SK-N-SH treated with all-trans-retinoic acid at 6 μM for 48 hours (cell line): Measurements from ENCODE around the gene FAM120AOS.
A peak's percentile ranks its signal among the peaks of the same experiment; 100 is the strongest.

Experiments used
- ATAC-seq: fragments of 200-7000 bp; cut with Tn5 transposase; 3 replicates; pipeline ENCODE4 v1.9.1; 2020; ENCODE audit warnings: mild to moderate bottlenecking, moderate library complexity
- ARNTL ChIP-seq: fragments of 450-650 bp; formaldehyde crosslinking; IDR thresholded peaks from 2 replicates; pipeline ENCODE4 v1.5.0; 2020; ENCODE audit warnings: low read depth, mild to moderate bottlenecking, moderate library complexity, borderline replicate concordance
- BACH2 ChIP-seq: fragments of 250-450 bp; sonication (Bioruptor Pico); IDR thresholded peaks from 2 replicates; pipeline ENCODE4 v1.9.0; 2021; ENCODE audit warnings: mild to moderate bottlenecking, borderline replicate concordance
- CSDC2 ChIP-seq: fragments of 250-450 bp; sonication (Bioruptor Pico); IDR thresholded peaks from 2 replicates; pipeline ENCODE4 v1.5.0; 2020; ENCODE audit warnings: mild to moderate bottlenecking, moderate library complexity
- ESRRG ChIP-seq: fragments of 250-450 bp; sonication (Bioruptor Pico); IDR thresholded peaks from 2 replicates; pipeline ENCODE4 v1.6.1; 2021; ENCODE audit warnings: mild to moderate bottlenecking
- GLIS3 ChIP-seq: fragments of 250-450 bp; sonication (Bioruptor Pico); IDR thresholded peaks from 2 replicates; pipeline ENCODE4 v1.5.0; 2020; ENCODE audit warnings: mild to moderate bottlenecking, moderate library complexity
- ISL1 ChIP-seq: fragments of 250-450 bp; sonication (Bioruptor Pico); IDR thresholded peaks from 2 replicates; pipeline ENCODE4 v2.1.2; 2022; ENCODE audit warnings: mild to moderate bottlenecking, moderate library complexity
- OSR1 ChIP-seq: fragments of 250-450 bp; sonication (Bioruptor Pico); IDR thresholded peaks from 2 replicates; pipeline ENCODE4 v1.8.0; 2022; ENCODE audit warnings: moderate library complexity, mild to moderate bottlenecking, inconsistent platforms
- PPARA ChIP-seq: fragments of 250-450 bp; sonication (Bioruptor Pico); IDR thresholded peaks from 2 replicates; pipeline ENCODE4 v1.5.0; 2020; ENCODE audit warnings: mild to moderate bottlenecking, borderline replicate concordance
- RARB ChIP-seq: fragments of 250-450 bp; sonication (Bioruptor Pico); IDR thresholded peaks from 2 replicates; pipeline ENCODE4 v1.8.0; 2021; ENCODE audit warnings: mild to moderate bottlenecking, moderate library complexity
- SNAI2 ChIP-seq: fragments of 250-450 bp; sonication (Bioruptor Pico); IDR thresholded peaks from 2 replicates; pipeline ENCODE4 v1.5.0; 2020; ENCODE audit warnings: mild to moderate bottlenecking, moderate library complexity
- TCF4 ChIP-seq: fragments of 250-450 bp; sonication (Bioruptor Pico); IDR thresholded peaks from 2 replicates; pipeline ENCODE4 v1.8.0; 2021; ENCODE audit warnings: mild to moderate bottlenecking, moderate library complexity, borderline replicate concordance
- TOX ChIP-seq: fragments of 250-450 bp; sonication (Bioruptor Pico); IDR thresholded peaks from 2 replicates; pipeline ENCODE4 v1.8.0; 2021; ENCODE audit warnings: mild to moderate bottlenecking, moderate library complexity, borderline replicate concordance
- ZC3H10 ChIP-seq: fragments of 250-450 bp; sonication (Bioruptor Pico); IDR thresholded peaks from 2 replicates; pipeline ENCODE4 v1.5.1; 2021; ENCODE audit warnings: mild to moderate bottlenecking, moderate library complexity
- ZFP3 ChIP-seq: fragments of 250-450 bp; sonication (Bioruptor Pico); IDR thresholded peaks from 2 replicates; pipeline ENCODE4 v1.5.0; 2020; ENCODE audit warnings: mild to moderate bottlenecking, moderate library complexity
- ZFP30 ChIP-seq: fragments of 450-650 bp; formaldehyde crosslinking; IDR thresholded peaks from 2 replicates; pipeline ENCODE4 v1.5.0; 2022; ENCODE audit warnings: mild to moderate bottlenecking, moderate library complexity
- ZNF565 ChIP-seq: fragments of 450-650 bp; formaldehyde crosslinking; conservative IDR thresholded peaks from 2 replicates; pipeline ENCODE4 v1.5.0; 2020; ENCODE audit warnings: low read depth, mild to moderate bottlenecking, moderate library complexity
- ZNF70 ChIP-seq: fragments of 450-650 bp; formaldehyde crosslinking; IDR thresholded peaks from 2 replicates; pipeline ENCODE4 v1.5.0; 2020; ENCODE audit warnings: mild to moderate bottlenecking, moderate library complexity
- ZNF8 ChIP-seq: fragments of 450-650 bp; formaldehyde crosslinking; IDR thresholded peaks from 2 replicates; pipeline ENCODE4 v1.5.0; 2020; ENCODE audit warnings: mild to moderate bottlenecking, moderate library complexity
- TF ChIP-seq, protein P1 (sequence below): fragments of 250-450 bp; sonication (Bioruptor Pico); IDR thresholded peaks from 2 replicates; pipeline ENCODE4 v1.5.1; 2020; ENCODE audit warnings: low read depth, mild to moderate bottlenecking, moderate library complexity
- TF ChIP-seq, protein P2 (sequence below): fragments of 250-450 bp; sonication (Bioruptor Pico); IDR thresholded peaks from 2 replicates; pipeline ENCODE4 v1.5.1; 2021; ENCODE audit warnings: mild to moderate bottlenecking, moderate library complexity
- TF ChIP-seq, protein P3 (sequence below): fragments of 250-450 bp; sonication (Bioruptor Pico); IDR thresholded peaks from 2 replicates; pipeline ENCODE4 v1.8.0; 2021; ENCODE audit warnings: low read depth, mild to moderate bottlenecking, moderate library complexity, borderline replicate concordance
- TF ChIP-seq, protein P4 (sequence below): fragments of 250-450 bp; sonication (Bioruptor Pico); IDR thresholded peaks from 2 replicates; pipeline ENCODE4 v1.8.0; 2020; ENCODE audit warnings: mild to moderate bottlenecking, moderate library complexity, borderline replicate concordance

Gene FAM120AOS

DNA sequence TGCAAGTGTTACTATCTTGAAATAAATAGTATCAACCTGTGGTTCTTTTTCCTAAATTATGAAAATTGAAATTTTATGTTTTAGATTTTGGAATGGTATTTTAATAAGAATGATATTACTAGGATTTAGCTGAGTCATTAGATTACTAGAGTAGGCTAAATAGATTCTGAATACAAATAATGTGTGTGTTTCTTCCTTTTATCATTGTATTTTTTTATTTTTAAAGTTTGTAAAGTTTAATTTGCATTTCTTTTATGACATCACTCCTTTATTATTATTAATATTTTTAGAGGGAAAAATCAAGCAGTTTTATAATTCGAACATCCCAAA lies 8.0 kb upstream of the FAM120AOS start (continued):
- no peak for TF ChIP-seq PPARA (CRISPR knock-in tag)
- TF ChIP-seq, all 23 proteins: peak for 0

DNA sequence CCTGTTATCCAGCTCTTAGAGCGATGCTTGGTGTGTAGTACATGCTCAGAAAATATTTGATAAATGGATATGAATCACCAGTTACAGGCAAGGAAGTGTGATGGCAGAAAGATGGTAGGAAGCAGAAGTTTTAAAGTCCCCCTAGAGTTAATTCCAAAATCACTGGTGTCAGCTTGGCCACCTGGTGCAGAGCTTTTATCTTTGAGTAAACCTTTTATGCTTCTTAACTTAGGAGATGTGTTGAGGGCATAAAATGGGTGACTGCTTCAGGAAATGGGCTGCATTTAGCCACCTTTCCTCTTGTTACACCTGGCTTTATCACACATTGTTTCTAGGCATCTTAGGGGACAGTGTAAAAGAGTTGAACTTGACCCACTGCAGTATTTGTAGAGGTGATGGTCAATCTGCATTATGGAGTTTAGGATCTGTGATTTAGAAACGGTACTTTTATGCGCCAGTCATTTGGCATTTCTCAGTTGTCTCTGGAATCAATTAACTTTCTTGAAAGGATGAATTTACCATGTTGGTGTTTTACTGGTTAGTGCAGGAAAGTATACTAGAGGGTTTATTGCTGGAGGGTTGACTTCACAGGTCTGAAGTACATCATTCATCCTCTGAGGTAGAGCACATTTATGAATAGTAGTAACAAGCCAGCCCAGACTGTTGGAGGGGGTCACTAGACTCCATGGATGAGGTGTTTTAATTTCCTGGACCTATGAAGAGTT lies 7.5 kb upstream of the FAM120AOS start:
- ATAC-seq: no peak; the same call in 2 of the 3 replicates
- TF ChIP-seq ZNF70 (CRISPR knock-in tag): no peak
- no peak for TF ChIP-seq PPARA (CRISPR knock-in tag)
- TF ChIP-seq BACH2 (CRISPR knock-in tag): no peak
- TF ChIP-seq, protein P1, sequence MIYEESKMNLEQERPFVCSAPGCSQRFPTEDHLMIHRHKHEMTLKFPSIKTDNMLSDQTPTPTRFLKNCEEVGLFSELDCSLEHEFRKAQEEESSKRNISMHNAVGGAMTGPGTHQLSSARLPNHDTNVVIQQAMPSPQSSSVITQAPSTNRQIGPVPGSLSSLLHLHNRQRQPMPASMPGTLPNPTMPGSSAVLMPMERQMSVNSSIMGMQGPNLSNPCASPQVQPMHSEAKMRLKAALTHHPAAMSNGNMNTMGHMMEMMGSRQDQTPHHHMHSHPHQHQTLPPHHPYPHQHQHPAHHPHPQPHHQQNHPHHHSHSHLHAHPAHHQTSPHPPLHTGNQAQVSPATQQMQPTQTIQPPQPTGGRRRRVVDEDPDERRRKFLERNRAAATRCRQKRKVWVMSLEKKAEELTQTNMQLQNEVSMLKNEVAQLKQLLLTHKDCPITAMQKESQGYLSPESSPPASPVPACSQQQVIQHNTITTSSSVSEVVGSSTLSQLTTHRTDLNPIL (CRISPR knock-in tag): no peak
- no peak for TF ChIP-seq ZNF8 (CRISPR knock-in tag)
- no peak for TF ChIP-seq ARNTL (CRISPR knock-in tag)
- TF ChIP-seq RARB: no peak
- TF ChIP-seq, protein P2, sequence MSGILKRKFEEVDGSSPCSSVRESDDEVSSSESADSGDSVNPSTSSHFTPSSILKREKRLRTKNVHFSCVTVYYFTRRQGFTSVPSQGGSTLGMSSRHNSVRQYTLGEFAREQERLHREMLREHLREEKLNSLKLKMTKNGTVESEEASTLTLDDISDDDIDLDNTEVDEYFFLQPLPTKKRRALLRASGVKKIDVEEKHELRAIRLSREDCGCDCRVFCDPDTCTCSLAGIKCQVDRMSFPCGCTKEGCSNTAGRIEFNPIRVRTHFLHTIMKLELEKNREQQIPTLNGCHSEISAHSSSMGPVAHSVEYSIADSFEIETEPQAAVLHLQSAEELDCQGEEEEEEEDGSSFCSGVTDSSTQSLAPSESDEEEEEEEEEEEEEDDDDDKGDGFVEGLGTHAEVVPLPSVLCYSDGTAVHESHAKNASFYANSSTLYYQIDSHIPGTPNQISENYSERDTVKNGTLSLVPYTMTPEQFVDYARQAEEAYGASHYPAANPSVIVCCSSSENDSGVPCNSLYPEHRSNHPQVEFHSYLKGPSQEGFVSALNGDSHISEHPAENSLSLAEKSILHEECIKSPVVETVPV (CRISPR knock-in tag): no peak
- no peak for TF ChIP-seq TCF4 (CRISPR knock-in tag)
- no peak for TF ChIP-seq GLIS3 (CRISPR knock-in tag)
- TF ChIP-seq OSR1 (CRISPR knock-in tag): no peak
- no peak for TF ChIP-seq ZFP3 (CRISPR knock-in tag)
- no peak for TF ChIP-seq ESRRG (CRISPR knock-in tag)
- no peak for TF ChIP-seq ZFP30 (CRISPR knock-in tag)
- no peak for TF ChIP-seq ISL1 (CRISPR knock-in tag)
- TF ChIP-seq, protein P3, sequence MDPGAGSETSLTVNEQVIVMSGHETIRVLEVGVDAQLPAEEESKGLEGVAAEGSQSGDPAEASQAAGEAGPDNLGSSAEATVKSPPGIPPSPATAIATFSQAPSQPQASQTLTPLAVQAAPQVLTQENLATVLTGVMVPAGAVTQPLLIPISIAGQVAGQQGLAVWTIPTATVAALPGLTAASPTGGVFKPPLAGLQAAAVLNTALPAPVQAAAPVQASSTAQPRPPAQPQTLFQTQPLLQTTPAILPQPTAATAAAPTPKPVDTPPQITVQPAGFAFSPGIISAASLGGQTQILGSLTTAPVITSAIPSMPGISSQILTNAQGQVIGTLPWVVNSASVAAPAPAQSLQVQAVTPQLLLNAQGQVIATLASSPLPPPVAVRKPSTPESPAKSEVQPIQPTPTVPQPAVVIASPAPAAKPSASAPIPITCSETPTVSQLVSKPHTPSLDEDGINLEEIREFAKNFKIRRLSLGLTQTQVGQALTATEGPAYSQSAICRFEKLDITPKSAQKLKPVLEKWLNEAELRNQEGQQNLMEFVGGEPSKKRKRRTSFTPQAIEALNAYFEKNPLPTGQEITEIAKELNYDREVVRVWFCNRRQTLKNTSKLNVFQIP: no peak
- no peak for TF ChIP-seq ZC3H10 (CRISPR knock-in tag)
- TF ChIP-seq, protein P4, sequence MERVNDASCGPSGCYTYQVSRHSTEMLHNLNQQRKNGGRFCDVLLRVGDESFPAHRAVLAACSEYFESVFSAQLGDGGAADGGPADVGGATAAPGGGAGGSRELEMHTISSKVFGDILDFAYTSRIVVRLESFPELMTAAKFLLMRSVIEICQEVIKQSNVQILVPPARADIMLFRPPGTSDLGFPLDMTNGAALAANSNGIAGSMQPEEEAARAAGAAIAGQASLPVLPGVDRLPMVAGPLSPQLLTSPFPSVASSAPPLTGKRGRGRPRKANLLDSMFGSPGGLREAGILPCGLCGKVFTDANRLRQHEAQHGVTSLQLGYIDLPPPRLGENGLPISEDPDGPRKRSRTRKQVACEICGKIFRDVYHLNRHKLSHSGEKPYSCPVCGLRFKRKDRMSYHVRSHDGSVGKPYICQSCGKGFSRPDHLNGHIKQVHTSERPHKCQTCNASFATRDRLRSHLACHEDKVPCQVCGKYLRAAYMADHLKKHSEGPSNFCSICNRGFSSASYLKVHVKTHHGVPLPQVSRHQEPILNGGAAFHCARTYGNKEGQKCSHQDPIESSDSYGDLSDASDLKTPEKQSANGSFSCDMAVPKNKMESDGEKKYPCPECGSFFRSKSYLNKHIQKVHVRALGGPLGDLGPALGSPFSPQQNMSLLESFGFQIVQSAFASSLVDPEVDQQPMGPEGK (CRISPR knock-in tag): no peak
- no peak for TF ChIP-seq CSDC2

DNA sequence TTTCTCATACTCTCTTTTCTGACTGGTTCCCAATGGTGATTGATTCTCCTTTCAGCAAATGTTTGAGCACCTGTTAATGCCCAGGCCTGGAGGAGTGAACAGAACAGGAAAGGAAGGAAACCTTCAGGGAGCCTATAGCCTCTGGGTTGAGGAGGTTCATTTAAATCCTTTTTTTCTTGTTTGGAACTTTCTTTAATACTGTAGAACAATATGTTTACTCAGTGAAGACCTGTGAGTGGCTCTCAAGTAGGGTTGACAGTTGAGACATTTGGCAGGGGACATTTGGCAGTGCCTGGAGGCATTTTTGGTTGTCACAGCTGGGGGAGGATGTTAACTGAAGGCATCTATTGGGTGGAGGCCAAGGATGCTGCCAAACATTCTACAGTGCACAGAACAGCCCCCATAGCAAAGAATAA lies 6.1 kb upstream of the FAM120AOS start:
- peak; percentile 25; the same call in 2 of the 3 replicates for ATAC-seq
- TF ChIP-seq RARB (no peak), ZFP3 (CRISPR knock-in tag) (no peak), ZFP30 (CRISPR knock-in tag) (no peak), SNAI2 (CRISPR knock-in tag) (no peak), ZNF565 (CRISPR knock-in tag) (no peak), TOX (CRISPR knock-in tag) (no peak), PPARA (CRISPR knock-in tag) (no peak), BACH2 (CRISPR knock-in tag) (no peak)
- TF ChIP-seq, protein P2 (CRISPR knock-in tag): no peak
- TF ChIP-seq, protein P3: no peak
